ENCODE data around the gene MMP25.

The MMP25 gene, protein sequence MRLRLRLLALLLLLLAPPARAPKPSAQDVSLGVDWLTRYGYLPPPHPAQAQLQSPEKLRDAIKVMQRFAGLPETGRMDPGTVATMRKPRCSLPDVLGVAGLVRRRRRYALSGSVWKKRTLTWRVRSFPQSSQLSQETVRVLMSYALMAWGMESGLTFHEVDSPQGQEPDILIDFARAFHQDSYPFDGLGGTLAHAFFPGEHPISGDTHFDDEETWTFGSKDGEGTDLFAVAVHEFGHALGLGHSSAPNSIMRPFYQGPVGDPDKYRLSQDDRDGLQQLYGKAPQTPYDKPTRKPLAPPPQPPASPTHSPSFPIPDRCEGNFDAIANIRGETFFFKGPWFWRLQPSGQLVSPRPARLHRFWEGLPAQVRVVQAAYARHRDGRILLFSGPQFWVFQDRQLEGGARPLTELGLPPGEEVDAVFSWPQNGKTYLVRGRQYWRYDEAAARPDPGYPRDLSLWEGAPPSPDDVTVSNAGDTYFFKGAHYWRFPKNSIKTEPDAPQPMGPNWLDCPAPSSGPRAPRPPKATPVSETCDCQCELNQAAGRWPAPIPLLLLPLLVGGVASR

DNA sequence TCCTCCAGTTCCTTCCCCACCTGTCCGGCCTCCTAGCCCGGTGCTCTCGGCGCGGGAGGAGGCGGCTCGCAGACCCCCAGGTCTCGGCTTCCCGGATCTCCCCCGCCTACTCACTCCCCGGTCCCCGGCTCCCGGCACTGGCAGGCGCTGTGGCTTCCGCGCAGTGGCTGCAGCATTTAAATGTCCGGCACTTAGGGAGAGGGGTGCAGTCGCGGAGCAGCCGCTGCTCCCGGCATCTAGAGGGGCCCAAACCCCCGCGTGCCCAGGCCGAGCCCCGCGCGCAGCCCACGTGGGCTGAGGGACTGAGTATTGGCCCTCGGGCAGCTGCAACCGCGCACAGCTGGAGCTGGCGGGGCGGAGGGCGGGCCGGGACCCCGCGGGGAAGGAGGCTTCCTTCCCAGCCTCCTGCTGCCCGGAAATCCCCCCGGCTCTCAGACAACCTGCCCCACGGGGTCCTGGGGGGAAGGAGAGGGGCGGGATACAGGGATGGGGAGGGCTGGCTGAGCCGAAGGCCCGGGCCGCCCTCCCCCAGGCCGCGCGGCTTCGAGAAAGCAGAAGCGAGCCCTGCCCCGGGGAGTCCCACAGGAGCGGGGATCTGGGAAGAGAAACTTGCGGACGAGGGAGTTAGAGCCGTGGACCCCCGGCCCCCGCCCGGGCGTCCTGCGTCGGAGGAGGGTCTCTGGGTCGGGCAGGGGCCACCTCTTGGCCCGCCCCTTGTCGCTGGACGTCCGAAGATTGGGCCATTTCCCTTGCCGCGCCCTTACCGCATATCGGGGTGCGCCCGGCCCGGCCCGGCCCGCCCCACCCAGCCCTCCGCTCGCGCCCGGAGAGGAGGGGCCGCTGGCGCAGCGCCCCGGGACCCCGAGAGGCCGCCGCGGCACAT, at the start of gene MMP25:
MMP25 (plus strand) TSS at position 804 of the 883 bp plus-strand sequence. CDS start 357 bp downstream, outside the sequence.
- H4K20me1 ChIP-seq (ENCODE audit: insufficient read depth, low read length, poor library complexity, severe bottlenecking), result no peaks in the 10 kb centered on the region
- peak within 1 kb of the TSS; percentile 54 for H3K4me3 ChIP-seq (ENCODE audit: low read length, poor library complexity, severe bottlenecking)
- peak within 1 kb of the TSS; percentile 46 for H3K4me2 ChIP-seq (ENCODE audit: low read depth, low read length, poor library complexity, severe bottlenecking)
- H3F3A ChIP-seq (ENCODE audit: low read depth), result no peaks in the 10 kb centered on the region
- H2AFZ ChIP-seq (ENCODE audit: low read length), result no peak within 1 kb of the TSS
- no peak for TF ChIP-seq EZH2phosphoT487 (IDR thresholded peaks at IDR 0.05; ENCODE audit: borderline replicate concordance)
- TF ChIP-seq, protein P1, sequence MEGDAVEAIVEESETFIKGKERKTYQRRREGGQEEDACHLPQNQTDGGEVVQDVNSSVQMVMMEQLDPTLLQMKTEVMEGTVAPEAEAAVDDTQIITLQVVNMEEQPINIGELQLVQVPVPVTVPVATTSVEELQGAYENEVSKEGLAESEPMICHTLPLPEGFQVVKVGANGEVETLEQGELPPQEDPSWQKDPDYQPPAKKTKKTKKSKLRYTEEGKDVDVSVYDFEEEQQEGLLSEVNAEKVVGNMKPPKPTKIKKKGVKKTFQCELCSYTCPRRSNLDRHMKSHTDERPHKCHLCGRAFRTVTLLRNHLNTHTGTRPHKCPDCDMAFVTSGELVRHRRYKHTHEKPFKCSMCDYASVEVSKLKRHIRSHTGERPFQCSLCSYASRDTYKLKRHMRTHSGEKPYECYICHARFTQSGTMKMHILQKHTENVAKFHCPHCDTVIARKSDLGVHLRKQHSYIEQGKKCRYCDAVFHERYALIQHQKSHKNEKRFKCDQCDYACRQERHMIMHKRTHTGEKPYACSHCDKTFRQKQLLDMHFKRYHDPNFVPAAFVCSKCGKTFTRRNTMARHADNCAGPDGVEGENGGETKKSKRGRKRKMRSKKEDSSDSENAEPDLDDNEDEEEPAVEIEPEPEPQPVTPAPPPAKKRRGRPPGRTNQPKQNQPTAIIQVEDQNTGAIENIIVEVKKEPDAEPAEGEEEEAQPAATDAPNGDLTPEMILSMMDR (conservative IDR thresholded peaks at IDR 0.05; ENCODE audit: low read length), result no peak
- H3K9me3 ChIP-seq (ENCODE audit: insufficient read depth, low read depth, low read length), result no peaks in the 10 kb centered on the region
- H3K36me3 ChIP-seq (ENCODE audit: insufficient read depth, low read length), result no peaks in the 10 kb centered on the region
- H3K27me3 ChIP-seq (ENCODE audit: insufficient read depth, low read length, poor library complexity, severe bottlenecking), result no peaks in the 10 kb centered on the region
- no peaks in the 10 kb centered on the region for H3K4me1 ChIP-seq (ENCODE audit: insufficient read depth, low read length, poor library complexity, severe bottlenecking)
- no peak within 1 kb of the TSS for H3K9ac ChIP-seq (ENCODE audit: low read depth, low read length, poor library complexity, severe bottlenecking)
- H3K79me2 ChIP-seq (ENCODE audit: insufficient read depth, low read length), result no peaks in the 10 kb centered on the region
- H3K9me2 ChIP-seq (replicated peaks; ENCODE audit: low read depth, low read length), result no peaks in the 10 kb centered on the region

DNA sequence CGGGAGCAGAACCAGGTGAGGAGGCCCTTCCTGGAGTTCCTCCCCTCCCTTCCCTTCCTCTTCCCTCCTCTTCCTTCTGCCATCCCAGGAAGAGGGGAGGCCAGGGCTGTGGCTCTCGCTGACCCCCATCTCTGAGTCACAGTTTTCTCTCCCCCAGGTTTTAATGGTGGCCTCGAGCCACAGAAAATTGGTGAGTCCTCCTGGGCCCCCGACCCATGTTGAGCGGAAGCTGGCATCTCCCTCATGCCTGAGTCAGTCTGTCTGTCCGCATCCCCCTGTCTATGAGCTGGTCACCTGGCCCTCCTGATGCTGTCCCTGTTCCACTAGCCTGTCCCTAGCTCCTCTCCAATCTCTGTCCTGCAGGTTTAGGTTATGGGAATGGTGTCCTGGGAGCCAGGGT, 46.4 kb upstream of the MMP25 start:
- Histone ChIP-seq H3K9me3 (ENCODE audit: insufficient read depth, low read depth, low read length) (no peaks in the 10 kb centered on the region), H3K9me2 (replicated peaks; ENCODE audit: low read depth, low read length) (no peaks in the 10 kb centered on the region), H3K4me2 (ENCODE audit: low read depth, low read length, poor library complexity, severe bottlenecking) (no peak overlapping the region), H3F3A (ENCODE audit: low read depth) (no peaks in the 10 kb centered on the region), H3K4me3 (ENCODE audit: low read length, poor library complexity, severe bottlenecking) (no peak overlapping the region), H3K4me1 (ENCODE audit: insufficient read depth, low read length, poor library complexity, severe bottlenecking) (peaks cover 2% of the 10 kb centered on the region), H4K20me1 (ENCODE audit: insufficient read depth, low read length, poor library complexity, severe bottlenecking) (no peaks in the 10 kb centered on the region), H2AFZ (ENCODE audit: low read length) (no peak overlapping the region), H3K27me3 (ENCODE audit: insufficient read depth, low read length, poor library complexity, severe bottlenecking) (no peaks in the 10 kb centered on the region), H3K9ac (ENCODE audit: low read depth, low read length, poor library complexity, severe bottlenecking) (no peak overlapping the region), H3K36me3 (ENCODE audit: insufficient read depth, low read length) (no peaks in the 10 kb centered on the region), H3K79me2 (ENCODE audit: insufficient read depth, low read length) (no peaks in the 10 kb centered on the region)
- TF ChIP-seq, protein P1 (conservative IDR thresholded peaks at IDR 0.05; ENCODE audit: low read length), result no peak

DNA sequence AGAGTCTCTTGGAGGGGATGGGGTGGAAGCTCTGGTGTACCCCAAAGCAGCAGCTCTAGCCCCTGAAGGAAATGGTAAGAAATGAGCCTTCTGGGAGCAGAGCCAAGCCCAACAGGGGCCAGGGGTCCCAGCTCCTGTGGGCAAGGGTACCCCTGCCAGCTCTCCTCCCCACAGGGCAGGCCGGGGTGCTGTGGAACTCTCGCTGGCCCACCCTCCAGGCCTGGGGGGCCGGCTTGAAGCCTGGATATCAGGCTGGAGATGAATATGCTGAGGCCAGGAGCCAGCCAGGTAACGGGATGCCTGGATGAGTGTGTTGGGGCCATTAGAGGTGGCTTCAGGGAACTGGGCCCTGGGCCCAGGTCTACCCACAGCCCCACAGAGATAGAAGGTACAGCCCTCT, 45.8 kb upstream of the MMP25 start:
- no peaks in the 10 kb centered on the region for H3K9me2 ChIP-seq (replicated peaks; ENCODE audit: low read depth, low read length)
- H3K4me1 ChIP-seq (ENCODE audit: insufficient read depth, low read length, poor library complexity, severe bottlenecking), result peaks cover 4% of the 10 kb centered on the region
- no peaks in the 10 kb centered on the region for H3K79me2 ChIP-seq (ENCODE audit: insufficient read depth, low read length)
- no peaks in the 10 kb centered on the region for H3K9me3 ChIP-seq (ENCODE audit: insufficient read depth, low read depth, low read length)
- no peak overlapping the region for H3K4me3 ChIP-seq (ENCODE audit: low read length, poor library complexity, severe bottlenecking)
- TF ChIP-seq EZH2phosphoT487 (IDR thresholded peaks at IDR 0.05; ENCODE audit: borderline replicate concordance), result no peak
- TF ChIP-seq, protein P1 (conservative IDR thresholded peaks at IDR 0.05; ENCODE audit: low read length), result no peak
- H3F3A ChIP-seq (ENCODE audit: low read depth), result no peaks in the 10 kb centered on the region
- no peak overlapping the region for H3K4me2 ChIP-seq (ENCODE audit: low read depth, low read length, poor library complexity, severe bottlenecking)
- H3K9ac ChIP-seq (ENCODE audit: low read depth, low read length, poor library complexity, severe bottlenecking), result no peak overlapping the region
- H2AFZ ChIP-seq (ENCODE audit: low read length), result no peak overlapping the region
- no peaks in the 10 kb centered on the region for H3K27me3 ChIP-seq (ENCODE audit: insufficient read depth, low read length, poor library complexity, severe bottlenecking)
- no peaks in the 10 kb centered on the region for H3K36me3 ChIP-seq (ENCODE audit: insufficient read depth, low read length)
- H4K20me1 ChIP-seq (ENCODE audit: insufficient read depth, low read length, poor library complexity, severe bottlenecking), result no peaks in the 10 kb centered on the region
